Kidney (tissue), 14 donors: ENCODE results near the gene HPD. TPM values are rescaled to one million over a fixed set of nuclear protein-coding genes. Genes with fewer than 3 reads are reported as not detected.

ENCODE experiments used
- DNase-seq, 5 donors: peaks; one replicate each; pipeline ENCODE4 v3.0.0-alpha.2; 2013 to 2020
- FAIRE-seq: peaks from 2 replicates; lab custom pipeline; 2012; peaks lifted over from hg19 to GRCh38; lab: Jason Lieb, UNC
- H3K27ac ChIP-seq, 2 donors: one replicate each; pipeline ENCODE4 v1.7.0; 2013; ENCODE audit warnings: low read depth in 2 of 2, low read length in 2 of 2, inconsistent platforms in 1 of 2
- H3K27me3 ChIP-seq: one replicate; pipeline ENCODE4 v1.7.1; 2013; ENCODE audit warnings: low read length, inconsistent platforms; ENCODE audit not compliant: control insufficient read depth, insufficient read depth
- H3K36me3 ChIP-seq, 3 donors: one replicate each; pipeline versions ENCODE4 v1.7.0 to v1.7.1; 2013; ENCODE audit warnings: low read length in 3 of 3, control low read depth in 1 of 3, inconsistent platforms in 1 of 3; ENCODE audit not compliant: insufficient read depth in 3 of 3, control insufficient read depth in 2 of 3
- H3K4me1 ChIP-seq, 3 donors: one replicate each; pipeline versions ENCODE4 v1.7.0 to v1.7.1; 2013; ENCODE audit warnings: low read length in 3 of 3, inconsistent platforms in 1 of 3, low read depth in 1 of 3; ENCODE audit not compliant: control insufficient read depth in 2 of 3, insufficient read depth in 2 of 3
- H3K4me3 ChIP-seq, 3 donors: one replicate each; pipeline versions ENCODE4 v1.7.0 to v1.8.1; 2013; ENCODE audit warnings: low read length in 3 of 3, control low read depth in 1 of 3, inconsistent platforms in 1 of 3
- H3K9ac ChIP-seq, 3 donors: one replicate each; pipeline versions ENCODE4 v1.7.0 to v1.7.1; 2013; ENCODE audit warnings: low read length in 3 of 3, control low read depth in 1 of 3, inconsistent platforms in 1 of 3
- H3K9me3 ChIP-seq, 3 donors: one replicate each; pipeline versions ENCODE4 v1.7.0 to v1.7.1; 2013; ENCODE audit warnings: low read length in 3 of 3, control low read depth in 1 of 3, inconsistent platforms in 1 of 3; ENCODE audit not compliant: control insufficient read depth in 2 of 3, insufficient read depth in 1 of 3
- CTCF ChIP-seq: IDR thresholded peaks from 3 replicates; pipeline ENCODE4 v1.5.1; 2012; ENCODE audit warnings: mild to moderate bottlenecking, moderate library complexity, borderline replicate concordance; ENCODE audit not compliant: insufficient read depth; ENCODE audit errors: extremely low read depth
- intact Hi-C: fragments of 100-400 bp; cut with DNase I; formaldehyde crosslinking; loops from one replicate; pipeline ENCODE4 v1.11.1; 2022
- polyA plus RNA-seq: library from polyadenylated mRNA; stranded (reverse); fragments of 350-450 nt; fragmentation: Illumina TruSeq; extraction: RNeasy Lipid Tissue Mini Kit (QIAGEN cat#74804); gene quantifications from one replicate; pipeline ENCODE4 v1.2.3, GENCODE V29; 2014; ENCODE audit warnings: low read depth, low replicate concordance; ENCODE audit not compliant: insufficient read depth
- total RNA-seq: library from RNA; stranded (reverse); fragmentation: NEBNext Ultra II Directional; extraction: Animal tissue kit (Norgen Biotek cat#: 25700); gene quantifications from one replicate; pipeline ENCODE4 v1.2.1, GENCODE V29; 2021
- donor health status: control.
- donor health status: control.
- donor health status: control.
- donor health status: control.
- donor health status: control.
- donor health status: DM: yes; HTN: yes; CAD: no.
- donor health status: Normal renal cell carcinoma (clear cell type).

HPD gene
- total and polyA plus RNA-seq, 2 donors from 2014 or later: 4.6 to 393 TPM

- TF ChIP-seq CTCF: no peak
Measured at GRCh38 chr12:121812921-121813896, 45.5 kb downstream of the HPD start.

DNA sequence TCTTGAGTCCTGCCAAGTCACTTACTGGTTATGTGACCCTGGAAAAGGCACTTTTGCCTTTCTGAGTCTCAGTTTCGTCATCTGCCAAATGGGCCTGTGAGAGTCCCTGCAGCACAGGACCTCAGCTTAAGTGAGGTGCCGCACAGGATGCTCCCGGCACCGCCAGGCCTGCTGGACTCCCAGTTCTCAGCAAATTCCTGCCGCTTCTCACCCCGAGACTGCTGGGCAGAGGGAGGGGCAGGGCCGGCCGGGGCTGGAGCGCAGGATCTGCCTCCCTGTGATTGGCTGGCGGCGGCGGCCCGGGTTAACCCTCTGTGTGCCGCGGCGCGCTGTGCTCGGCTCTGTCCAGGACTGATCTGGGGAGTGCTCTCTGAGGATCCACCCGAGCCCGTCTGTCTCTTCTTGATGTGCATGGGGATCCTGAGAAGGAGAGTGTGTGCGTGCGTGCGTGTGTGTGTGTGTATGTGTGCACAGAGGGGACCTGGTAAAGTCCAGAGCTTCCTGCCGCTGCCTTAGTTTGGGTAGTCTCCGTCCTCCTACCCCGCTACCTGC lies 46.3 kb downstream of the HPD start:
- DNase-seq: peak; percentile 80 to 94 (median 86)
- FAIRE-seq: no peak

More at GRCh38 chr12:121812921-121813896, 45.5 kb downstream of the HPD start:
- intact Hi-C loops: no loop called here
- Histone ChIP-seq H3K4me1 (peaks cover 0 to 25% (median 17%) of the 10 kb centered on the region in 3 donors), H3K4me3 (peak overlapping the region in 2 of 3 donors; percentile 53 to 83), H3K36me3 (peaks cover 10 to 52% (median 38%) of the 10 kb centered on the region in 3 donors), H3K27ac (peak overlapping the region in 1 of 2 donors; percentile 69), H3K9me3 (no peaks in the 10 kb centered on the region), H3K27me3 (no peaks in the 10 kb centered on the region), H3K9ac (no peak overlapping the region)
- no peak for FAIRE-seq
- DNase-seq: peak in 2 of 5 donors; percentile 8 to 68

More for the DNA sequence above, 46.3 kb downstream of the HPD start:
- H3K4me3 ChIP-seq: peak overlapping the region; percentile 70 to 83 (median 71)
- peaks cover 0 to 28% (median 17%) of the 10 kb centered on the region in 3 donors for H3K4me1 ChIP-seq
- no peaks in the 10 kb centered on the region for H3K27me3 ChIP-seq
- no peak for TF ChIP-seq CTCF
- H3K9me3 ChIP-seq: no peaks in the 10 kb centered on the region
- H3K9ac ChIP-seq: peak overlapping the region in 2 of 3 donors; percentile 42 to 71
- intact Hi-C loops: no loop called here
- peaks cover 6 to 48% (median 31%) of the 10 kb centered on the region in 3 donors for H3K36me3 ChIP-seq
- H3K27ac ChIP-seq: peak overlapping the region in 1 of 2 donors; percentile 71
